GM13977 (cell line): Measurements from ENCODE around the gene LCNL1.

Source experiments
- DNase-seq: peaks from one replicate; pipeline ENCODE4 v3.0.0; 2012; ENCODE audit warnings: low spot score
- CTCF ChIP-seq: IDR thresholded peaks from 2 replicates; pipeline ENCODE4 v1.5.1; 2012; ENCODE audit warnings: mild to moderate bottlenecking, control low read depth; ENCODE audit not compliant: insufficient read depth; ENCODE audit errors: extremely low read depth, missing control alignments
- in situ Hi-C: fragments of 300-500 bp; cut with MboI; formaldehyde crosslinking; loops from one replicate; pipeline ENCODE4 v1.12.0; 2022; ENCODE audit warnings: low sequenced_read_pairs, low pct_unique_long_range_greater_than_20kb, mixed read lengths, inconsistent platforms; ENCODE audit not compliant: unreplicated experiment

The LCNL1 gene

DNA sequence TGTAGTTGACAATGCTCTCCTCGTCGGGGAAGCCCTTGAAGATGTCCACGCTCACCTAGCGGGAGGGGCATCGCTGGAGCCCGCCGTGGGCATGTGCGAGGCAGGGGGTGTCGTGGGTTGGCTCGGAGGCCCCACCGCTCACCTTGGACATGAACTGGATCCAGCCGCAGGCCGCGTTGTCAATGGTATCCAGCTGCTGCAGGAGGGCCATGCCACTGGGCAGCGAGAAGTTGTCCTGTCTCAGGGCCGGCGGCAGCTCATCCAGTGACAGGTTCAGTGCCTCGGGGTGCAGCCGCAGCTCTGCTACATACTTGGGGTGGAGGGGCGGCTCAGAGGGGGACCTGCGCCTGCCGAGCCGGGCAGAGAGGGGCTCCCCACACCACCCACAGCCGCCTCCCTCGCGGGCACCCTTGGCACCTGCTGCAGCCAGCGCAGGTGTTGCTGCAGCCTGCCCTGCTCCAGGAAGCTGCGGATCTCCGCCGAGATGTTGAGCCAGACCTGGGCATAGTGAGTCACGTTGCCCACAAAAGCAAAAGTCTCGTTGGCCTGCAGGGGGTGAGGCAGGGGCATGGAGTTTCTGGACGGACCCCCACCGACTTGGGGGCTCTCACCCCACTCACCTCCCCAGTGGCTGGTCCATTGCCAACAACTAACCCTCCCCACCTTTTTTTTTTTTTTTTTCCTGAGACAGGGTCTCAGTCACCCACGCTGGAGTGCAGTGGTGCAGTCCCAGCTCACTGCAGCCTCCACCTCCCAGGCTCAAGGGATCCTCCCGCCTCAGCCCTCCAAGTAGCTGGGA, 36.2 kb downstream of the LCNL1 start:
- in situ Hi-C loops: no loop called here
- no peak for TF ChIP-seq CTCF
- DNase-seq: no peak

GRCh38 chr9:137019891-137020683, 37.3 kb downstream of the LCNL1 start:
- DNase-seq: no peak
- in situ Hi-C loops: no loop called here
- TF ChIP-seq CTCF: no peak

GRCh38 chr9:137020771-137021567, 38.2 kb downstream of the LCNL1 start:
- in situ Hi-C loops: no loop called here
- no peak for DNase-seq
- no peak for TF ChIP-seq CTCF

- in situ Hi-C loops: no loop called here
- DNase-seq: no peak
- TF ChIP-seq CTCF: no peak
These were observed 38.8 kb downstream of the LCNL1 start for GRCh38 chr9:137021568-137021978.

DNA sequence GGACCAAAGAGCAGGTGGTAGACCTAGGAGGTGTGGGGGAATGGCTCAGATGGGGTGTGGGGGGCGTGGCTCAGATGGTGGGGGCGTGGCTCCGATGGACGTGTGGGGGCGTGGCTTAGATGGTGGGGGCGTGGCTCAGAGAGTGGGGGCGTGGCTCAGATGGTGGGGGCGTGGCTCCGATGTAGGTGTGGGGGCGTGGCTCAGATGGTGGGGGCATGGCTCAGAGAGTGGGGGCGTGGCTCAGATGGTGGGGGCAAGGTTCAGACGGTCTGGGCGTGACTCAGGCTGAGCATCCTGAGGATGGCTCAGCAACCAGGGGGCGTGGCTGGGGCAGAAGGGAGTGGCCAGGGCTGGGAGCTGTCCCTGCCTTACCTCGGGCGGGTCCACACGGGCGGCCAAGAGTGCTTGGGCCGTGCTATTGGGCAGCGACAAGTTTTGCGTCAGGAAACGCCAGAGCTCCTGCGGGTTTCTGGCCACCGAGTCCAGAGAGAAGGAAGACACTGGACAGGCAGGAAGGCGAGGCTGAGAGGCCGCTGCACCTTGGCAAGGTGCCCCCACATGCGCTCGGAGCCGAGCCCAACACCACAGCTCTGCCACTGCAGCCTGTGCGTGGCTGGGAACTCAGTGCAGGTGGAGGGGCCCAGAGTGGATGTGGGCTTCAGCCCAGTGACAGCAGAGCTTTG, 39.3 kb downstream of the LCNL1 start:
- TF ChIP-seq CTCF: no peak
- DNase-seq: peak; percentile 78
- in situ Hi-C loops: no loop called here

DNA sequence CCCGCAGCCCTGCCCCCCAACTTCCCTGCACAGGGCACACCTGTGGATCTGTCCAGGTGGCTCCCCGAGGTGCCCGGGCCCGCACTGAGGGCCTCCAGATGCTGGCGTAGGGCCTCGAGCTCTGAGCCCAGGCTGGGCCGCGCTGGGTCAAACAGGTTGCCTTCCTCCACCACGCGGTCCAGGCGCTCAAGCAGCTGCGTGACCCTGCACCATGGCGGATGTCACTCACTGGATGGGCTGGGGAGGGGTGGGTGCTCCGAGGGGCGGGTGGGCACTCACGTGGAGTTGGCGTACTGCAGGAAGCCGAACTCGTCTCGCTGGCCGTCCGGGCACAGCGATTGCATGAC, 39.8 kb downstream of the LCNL1 start:
- DNase-seq: no peak
- in situ Hi-C loops: no loop called here
- TF ChIP-seq CTCF: no peak
